HPDE6-E6E7 (cell line): Measurements from ENCODE around the gene SZRD1.

Source experiments
- DNase-seq: peaks from one replicate; pipeline ENCODE4 v3.0.0; 2011; ENCODE audit warnings: missing footprints; ENCODE audit errors: extremely low spot score

Gene SZRD1

GRCh38 chr1:16438924-16439323 lies 71.9 kb downstream of the SZRD1 start:
- DNase-seq = no peak

- DNase-seq = no peak
Measured at GRCh38 chr1:16440131-16440469, 73.1 kb downstream of the SZRD1 start.

GRCh38 chr1:16440470-16441281 lies 73.6 kb downstream of the SZRD1 start, which contains the start of gene NECAP2:
Gene NECAP2 (plus strand): TSS chr1:16440724. CDS start chr1:16440762, 38 bp downstream.
- peak; percentile 88 for DNase-seq

GRCh38 chr1:16441282-16441665 lies 74.2 kb downstream of the SZRD1 start:
- DNase-seq = peak; percentile 48

- DNase-seq = no peak
Measured at GRCh38 chr1:16442265-16442664, 75.2 kb downstream of the SZRD1 start.

- DNase-seq = no peak
Measured at GRCh38 chr1:16442941-16443340, 75.9 kb downstream of the SZRD1 start.

- no peak for DNase-seq
Measured at GRCh38 chr1:16443975-16444770, 77.1 kb downstream of the SZRD1 start.

GRCh38 chr1:16445052-16445451 lies 78.0 kb downstream of the SZRD1 start:
- DNase-seq = no peak

- DNase-seq = no peak
Measured at GRCh38 chr1:16446116-16446515, 79.1 kb downstream of the SZRD1 start.

GRCh38 chr1:16447641-16448040 lies 80.6 kb downstream of the SZRD1 start:
- DNase-seq = no peak
